ENCODE results near the gene BGLAP.
"Not testable (repeated sequence)": the region's sequence is repeated elsewhere in the genome, so short reads cannot be mapped to it uniquely, and the experiment has no call there.

Gene BGLAP

GRCh38 chr1:156241926-156242325, at the start of gene BGLAP:
Gene BGLAP (plus strand): TSS chr1:156242184. CDS start chr1:156242232, 48 bp downstream.
- DNase-seq: no peak

DNA sequence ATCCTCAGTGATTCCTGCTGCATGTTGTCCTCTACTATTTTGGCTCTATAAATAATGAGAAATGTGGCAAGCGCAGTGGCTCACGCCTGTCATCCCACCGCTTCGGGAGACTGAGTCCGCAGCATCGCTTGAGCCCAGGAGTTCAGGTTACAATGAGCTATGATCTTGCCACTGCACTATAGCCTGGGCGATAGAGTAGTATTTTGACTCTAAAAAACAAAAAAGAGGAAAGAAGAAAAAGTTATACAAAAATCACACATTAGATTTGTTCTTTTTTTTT, 48.8 kb upstream of the BGLAP start:
- no peak for DNase-seq

DNA sequence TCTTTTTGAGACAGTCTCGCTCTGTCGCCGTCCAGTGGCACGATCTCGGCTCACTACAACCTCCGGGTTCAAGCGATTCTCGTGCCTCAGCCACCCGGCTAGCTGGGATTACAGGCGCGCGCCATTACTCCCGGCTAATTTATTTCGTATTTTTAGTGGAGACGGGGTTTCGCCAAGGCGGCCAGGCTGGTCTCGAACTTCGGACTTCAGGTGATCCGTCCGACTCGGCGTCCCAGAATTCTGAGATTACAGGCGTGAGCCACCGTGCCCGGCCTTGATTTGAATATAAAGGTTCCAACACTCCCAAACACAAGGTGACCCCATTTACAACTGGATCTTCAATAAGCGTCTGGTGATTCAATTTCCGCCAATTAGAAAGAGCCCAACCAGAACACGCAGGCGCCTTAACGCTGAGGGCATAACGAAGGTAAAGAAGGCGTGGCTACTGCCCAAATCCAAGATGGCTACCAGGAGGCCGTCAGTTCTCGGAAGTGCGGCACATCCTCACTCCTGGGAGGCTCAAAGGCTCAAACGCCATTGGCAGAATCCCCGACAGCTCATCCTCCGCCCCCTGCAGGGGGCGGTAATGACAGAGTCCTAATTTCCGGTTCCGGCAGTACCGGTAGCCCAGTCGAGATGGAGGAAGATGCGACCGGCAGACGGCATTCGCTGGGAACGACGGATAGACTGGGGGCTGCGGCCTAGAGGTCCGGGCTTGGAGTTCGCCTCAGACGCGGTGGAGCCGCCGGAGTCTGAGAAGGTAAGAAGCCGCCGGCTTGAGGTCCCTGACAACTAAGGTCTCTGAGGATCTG, 48.3 kb upstream of the BGLAP start, which contains the start of gene SLC25A44:
Gene SLC25A44 (plus strand): TSS at position 617 of the 812 bp plus-strand sequence. CDS start 5,744 bp downstream, outside the sequence.
- peak; percentile 100 for DNase-seq

DNA sequence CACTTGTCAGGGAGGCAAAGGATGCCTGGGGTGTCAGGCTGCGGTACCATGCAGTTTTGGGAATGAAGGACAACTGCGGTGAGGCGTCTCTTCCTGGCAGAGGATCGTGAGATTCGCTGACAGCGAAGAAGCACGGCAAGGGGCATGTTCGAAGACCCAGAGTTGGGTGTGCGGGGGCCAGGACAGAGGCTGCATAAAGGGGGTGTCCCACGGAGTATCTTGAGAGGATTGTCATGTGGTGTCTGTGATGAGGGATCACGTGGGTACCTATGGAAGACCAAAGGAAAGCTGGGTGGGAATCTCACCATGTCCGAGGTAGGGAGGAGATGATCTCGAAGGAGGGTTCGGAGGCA, 47.7 kb upstream of the BGLAP start:
- DNase-seq: no peak

- no peak for DNase-seq
Measured at GRCh38 chr1:156195853-156196252, 46.1 kb upstream of the BGLAP start.

DNA sequence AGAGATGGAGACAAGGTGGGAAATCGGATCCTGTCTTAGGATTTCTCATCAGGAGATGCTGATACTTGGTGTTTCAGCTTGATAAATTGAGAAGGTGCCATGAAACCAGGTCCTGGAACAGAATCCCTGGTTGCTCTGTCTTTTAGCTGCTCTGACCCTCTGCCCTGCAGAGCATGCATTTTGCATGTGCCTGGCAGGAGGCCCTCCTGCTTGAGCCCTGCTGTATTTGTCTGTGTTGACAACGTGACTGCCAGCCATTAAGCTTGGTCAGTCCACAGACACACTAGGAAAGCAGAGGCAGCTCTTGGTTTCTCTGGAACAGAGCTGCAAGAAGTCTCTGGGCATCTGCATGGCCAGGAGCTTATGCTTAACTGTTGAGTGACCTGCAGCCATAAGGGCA, 45.5 kb upstream of the BGLAP start:
- no peak for DNase-seq

DNA sequence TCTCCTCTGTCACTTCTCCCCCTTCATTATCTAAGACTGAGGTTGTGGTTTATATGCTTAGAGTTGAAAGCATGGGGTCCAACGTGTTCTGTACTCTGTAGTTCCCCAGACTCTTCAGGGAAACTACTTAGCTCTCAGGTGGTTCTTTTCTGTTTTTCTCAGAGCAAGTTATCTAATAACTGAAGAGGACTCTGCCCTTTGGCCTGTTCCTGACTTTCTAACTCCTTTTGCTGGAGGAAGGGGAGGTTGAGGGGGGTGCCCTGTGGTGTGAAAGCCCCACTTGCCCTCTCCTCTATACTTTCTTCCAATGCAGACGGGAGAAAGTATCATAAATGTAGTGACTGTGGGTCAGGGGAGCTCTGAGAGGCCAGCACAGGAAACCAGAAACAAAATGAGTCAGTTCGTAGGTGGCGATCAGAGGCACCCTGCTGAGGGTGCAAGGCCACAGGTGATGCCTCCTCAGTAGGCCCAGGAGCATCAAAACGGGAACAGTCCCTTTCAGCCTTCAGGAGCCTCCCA, 43.1 kb upstream of the BGLAP start:
- no peak for DNase-seq

DNA sequence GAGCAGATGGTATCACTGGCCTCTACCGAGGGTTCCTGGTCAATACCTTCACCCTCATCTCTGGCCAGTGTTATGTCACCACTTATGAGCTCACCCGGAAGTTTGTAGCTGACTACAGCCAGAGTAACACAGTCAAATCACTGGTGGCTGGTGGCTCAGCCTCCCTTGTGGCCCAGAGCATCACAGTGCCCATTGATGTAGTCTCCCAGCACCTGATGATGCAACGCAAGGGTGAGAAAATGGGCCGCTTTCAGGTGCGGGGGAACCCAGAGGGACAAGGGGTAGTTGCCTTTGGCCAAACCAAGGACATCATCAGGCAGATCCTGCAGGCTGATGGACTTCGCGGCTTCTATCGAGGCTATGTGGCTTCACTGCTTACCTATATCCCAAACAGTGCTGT, 41.9 kb upstream of the BGLAP start:
- DNase-seq: no peak

DNA sequence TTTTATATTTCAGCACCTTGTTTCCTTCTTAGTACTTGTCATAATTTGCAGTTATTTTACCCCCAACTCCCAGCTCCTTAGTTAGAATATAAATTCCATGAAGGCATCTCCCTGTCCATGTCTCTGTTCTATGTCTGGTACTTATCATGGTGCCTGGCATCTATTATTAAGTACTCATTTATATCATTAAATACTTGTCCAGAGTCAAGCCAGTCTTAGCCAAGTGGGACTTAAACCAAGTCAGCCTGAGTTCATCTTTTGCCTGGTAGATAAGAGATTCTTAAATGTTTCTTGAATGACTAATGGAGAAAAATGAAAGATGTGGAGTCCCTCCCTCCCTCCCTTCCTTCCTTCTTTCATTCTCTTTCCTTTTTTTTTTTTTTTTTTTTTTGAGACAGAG, 38.7 kb upstream of the BGLAP start:
- no peak for DNase-seq

DNA sequence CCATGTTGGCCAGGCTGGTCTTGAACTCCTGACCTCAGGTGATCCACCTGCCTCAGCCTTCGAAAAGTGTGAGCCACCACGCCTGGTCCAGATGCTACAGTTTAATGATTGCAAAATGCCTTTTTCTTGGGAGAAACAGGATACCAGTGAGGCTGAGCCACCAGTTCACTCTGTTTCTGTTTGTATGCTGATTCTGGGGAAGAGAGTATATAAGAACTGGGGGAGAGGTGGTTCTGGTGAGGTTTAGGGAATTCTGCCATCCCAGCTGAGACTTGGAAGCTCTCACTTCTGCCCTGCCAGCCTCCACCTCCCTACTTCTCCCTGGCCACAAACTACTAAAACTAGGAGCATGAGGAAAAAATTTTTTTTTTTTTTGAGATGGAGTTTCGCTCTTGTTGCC, 37.3 kb upstream of the BGLAP start:
- no peak for DNase-seq

DNA sequence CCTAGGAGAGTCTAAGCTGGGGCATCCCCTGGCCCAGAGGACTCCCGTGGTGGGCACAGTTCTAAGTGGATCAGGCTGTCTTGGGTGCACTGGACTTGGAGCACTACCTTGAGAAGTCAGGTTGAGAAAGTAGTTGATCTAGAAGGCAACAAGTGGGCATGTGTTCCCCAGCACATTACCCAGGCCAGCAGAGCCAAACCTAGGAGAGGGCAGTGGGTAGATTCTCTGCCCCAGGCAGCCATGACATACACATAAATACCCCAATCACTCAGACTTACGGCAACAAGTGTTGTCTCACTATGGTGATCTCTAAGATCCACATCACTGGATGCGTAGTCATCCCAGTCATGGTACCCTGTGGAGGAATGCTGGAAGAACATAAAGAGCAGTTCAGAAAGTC, 30.7 kb upstream of the BGLAP start:
- no peak for DNase-seq

DNA sequence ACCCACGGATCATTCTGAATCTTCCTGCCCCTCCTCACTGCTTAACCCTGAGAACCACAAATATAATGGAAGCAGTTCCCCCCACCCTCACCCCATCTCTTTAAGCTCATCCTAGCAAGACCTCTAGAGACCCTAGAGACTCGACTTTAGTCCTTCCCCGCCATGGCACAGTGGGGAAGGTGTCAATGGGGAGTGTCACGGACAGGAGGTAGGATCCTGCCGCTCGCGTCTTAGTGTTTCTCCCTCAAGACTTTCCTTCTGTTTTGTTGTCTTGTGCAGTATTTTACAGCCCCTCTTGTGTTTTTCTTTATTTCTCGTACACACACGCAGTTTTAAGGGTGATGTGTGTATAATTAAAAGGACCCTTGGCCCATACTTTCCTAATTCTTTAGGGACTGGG, 29.9 kb upstream of the BGLAP start:
- no peak for DNase-seq

DNA sequence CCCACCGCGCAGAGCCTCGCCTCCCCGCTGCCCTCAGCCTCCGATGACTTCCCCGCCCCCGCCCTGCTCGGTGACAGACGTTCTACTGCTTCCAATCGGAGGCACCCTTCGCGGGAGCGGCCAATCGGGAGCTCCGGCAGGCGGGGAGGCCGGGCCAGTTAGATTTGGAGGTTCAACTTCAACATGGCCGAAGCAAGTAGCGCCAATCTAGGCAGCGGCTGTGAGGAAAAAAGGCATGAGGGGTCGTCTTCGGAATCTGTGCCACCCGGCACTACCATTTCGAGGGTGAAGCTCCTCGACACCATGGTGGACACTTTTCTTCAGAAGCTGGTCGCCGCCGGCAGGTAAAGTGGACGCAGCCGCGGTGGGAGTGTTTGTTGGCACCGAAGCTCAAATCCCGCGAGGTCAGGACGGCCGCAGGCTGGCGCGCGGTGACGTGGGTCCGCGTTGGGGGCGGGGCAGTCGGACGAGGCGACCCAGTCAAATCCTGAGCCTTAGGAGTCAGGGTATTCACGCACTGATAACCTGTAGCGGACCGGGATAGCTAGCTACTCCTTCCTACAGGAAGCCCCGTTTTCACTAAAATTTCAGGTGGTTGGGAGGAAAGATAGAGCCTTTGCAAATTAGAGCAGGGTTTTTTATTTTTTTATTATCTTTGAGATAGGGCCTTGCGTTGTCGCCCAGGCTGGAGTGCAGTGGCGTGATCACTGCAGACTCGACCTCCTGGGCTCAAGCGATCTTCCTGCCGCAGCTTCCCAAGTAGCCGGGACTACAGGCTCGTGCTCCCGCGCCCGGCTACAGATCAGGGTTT, 28.9 kb upstream of the BGLAP start, which contains the start of gene PMF1:
Gene PMF1 (plus strand): TSS at position 175 of the 811 bp plus-strand sequence. CDS start 9 bp downstream, at position 184.
- peak; percentile 92 for DNase-seq

GRCh38 chr1:156213644-156213966, 28.4 kb upstream of the BGLAP start:
- DNase-seq: no peak

- no peak for DNase-seq
Measured at GRCh38 chr1:156214024-156214748, 27.8 kb upstream of the BGLAP start.

GRCh38 chr1:156216361-156217086, 25.5 kb upstream of the BGLAP start:
- not testable (repeated sequence) for DNase-seq

GRCh38 chr1:156217871-156218270, 24.1 kb upstream of the BGLAP start:
- DNase-seq: no peak

- DNase-seq: no peak
Measured at GRCh38 chr1:156220226-156220625, 21.8 kb upstream of the BGLAP start.

DNA sequence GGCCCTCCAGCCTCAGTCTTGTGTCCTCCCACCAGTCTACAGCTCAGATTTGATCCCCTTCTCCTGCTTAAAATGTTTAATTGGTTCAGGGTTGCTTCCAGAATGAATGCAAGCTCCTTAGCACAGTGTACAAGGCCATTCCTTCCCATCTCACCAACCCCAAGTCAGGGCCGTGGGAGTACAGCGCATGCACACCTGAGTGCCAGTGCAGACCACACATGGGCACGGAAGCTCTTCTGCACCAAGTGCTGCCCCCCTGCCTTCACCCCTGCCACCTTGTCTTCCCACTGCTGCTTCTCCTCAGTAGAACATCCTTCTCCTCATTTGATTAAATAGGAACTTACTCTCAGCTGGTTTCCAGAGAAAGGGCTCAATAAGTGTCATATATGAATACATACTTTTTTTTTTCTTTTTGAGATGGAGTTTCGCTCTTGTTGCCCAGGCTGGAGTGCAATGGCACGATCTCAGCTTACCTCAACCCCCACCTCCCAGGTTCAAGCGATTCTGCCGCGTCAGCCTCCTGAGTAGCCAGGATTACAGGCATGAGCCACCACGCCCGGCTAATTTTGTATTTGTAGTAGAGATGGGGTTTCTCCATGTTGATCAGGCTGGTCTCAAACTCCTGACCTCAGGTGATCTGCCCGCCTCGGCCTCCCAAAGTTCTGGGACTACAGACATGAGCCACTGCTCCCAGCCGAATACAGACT, 19.8 kb upstream of the BGLAP start:
- DNase-seq: no peak

- no peak for DNase-seq
Measured at GRCh38 chr1:156225677-156226014, 16.3 kb upstream of the BGLAP start.

DNA sequence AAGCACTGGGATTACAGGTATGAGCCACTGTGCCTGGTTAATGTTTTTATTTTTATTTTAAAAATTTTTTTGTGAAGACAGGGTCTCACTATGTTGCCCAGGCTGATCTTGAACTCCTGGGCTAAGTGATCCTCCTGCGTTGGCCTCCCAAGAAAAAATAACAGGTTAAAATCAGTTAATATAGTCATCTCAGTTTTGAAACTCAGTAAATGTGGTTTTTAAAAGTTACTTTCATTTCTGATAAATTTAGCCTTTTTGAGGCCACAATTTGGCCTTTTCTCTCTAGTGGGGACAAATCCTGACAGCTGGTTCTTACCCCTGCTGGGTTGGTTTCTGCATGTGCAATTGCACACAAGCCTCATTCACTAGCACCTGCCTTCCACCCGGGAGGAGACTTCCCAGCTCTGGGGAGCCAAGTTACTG, 15.9 kb upstream of the BGLAP start:
- DNase-seq: no peak

DNA sequence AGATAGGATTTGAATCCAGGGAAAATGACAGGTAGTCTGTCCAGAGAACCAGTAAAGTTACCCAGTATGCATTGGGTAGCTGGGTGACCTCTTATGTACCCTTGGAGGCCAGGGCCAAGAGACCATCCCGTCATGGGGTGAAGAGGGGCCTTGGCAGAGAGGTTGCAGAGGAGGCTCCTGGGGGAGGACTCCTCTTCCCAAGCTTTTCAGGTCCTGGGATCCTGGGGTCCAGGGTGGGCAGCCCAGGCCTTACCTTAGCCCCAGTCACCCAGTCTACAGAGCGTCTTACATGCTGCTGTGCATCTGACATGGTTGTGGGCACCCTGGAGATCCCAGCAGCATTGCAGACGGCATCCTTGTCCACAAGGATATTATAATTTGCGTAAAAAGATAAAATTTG, 15.2 kb upstream of the BGLAP start:
- DNase-seq: no peak

Data from NCI-H2081 treated with DMSO at 0.1 percent for 48 hours (cell line).